Measurements from ENCODE around the gene FBXL16. TPM values are rescaled to one million over a fixed set of nuclear protein-coding genes. Genes with fewer than 3 reads are reported as not detected.
A peak's percentile ranks its signal among the peaks of the same experiment; 100 is the strongest.

The FBXL16 gene
- total and polyA plus RNA-seq, 4 donors = 7.4 to 76.0 (median 43.4) TPM

DNA sequence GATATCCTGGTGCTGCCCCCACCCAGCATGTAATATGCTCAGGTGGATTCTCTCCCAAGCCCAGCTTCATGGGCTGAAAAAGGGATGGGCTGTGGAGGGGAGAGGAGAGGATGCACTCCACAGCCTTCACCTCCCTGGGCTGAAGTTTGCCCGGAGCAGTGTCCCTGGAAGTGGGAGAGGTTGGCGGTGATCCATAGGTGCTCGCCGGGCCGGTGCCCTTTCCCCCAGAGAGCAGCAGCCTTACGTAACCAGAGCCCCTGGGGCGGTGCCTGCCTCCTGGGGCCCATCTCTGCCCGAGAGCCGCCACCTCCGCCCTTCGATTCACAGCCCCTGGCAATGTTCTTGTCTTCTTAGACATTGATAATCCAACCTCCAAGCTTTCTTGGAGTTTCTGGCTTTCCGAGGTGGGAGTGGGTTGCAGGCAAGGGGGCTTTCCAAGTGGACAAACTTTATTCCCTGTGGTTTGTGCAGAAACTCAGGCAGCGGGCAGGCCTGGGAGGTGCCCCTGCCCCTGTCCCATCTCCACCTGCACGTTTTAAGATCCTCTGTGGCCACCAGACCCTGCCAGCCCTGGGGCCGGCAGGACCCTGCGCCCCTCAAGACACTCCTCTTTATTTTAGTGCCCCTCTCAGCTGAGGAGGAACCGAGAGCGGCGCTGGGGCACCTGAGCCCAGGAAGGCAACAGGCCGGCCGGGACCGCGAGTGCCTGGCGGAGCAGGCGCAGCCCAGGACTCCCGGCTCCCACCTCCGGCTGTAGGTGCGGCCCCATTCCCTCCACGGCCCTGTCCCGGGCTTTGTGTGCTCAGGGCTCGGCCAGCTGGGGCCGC, 59.5 kb downstream of the FBXL16 start:
- Histone ChIP-seq H3K36me3 (ENCODE audit: control insufficient read depth, insufficient read depth, low read length) (peaks cover 55% of the 10 kb centered on the region), H3K4me3 (ENCODE audit: low read depth, low read length) (no peak overlapping the region), H3K9me3 (ENCODE audit: control insufficient read depth, insufficient read depth, low read length) (no peaks in the 10 kb centered on the region), H3K27me3 (ENCODE audit: control insufficient read depth, insufficient read depth, low read length) (no peaks in the 10 kb centered on the region), H3K27ac (ENCODE audit: low read depth, low read length) (no peak overlapping the region), H3K4me1 (ENCODE audit: control insufficient read depth, insufficient read depth, low read length) (peaks cover 56% of the 10 kb centered on the region)
- WGBS (ENCODE audit: insufficient coverage) = 79% methylated on average over 30 of the region's 32 CpGs
- DNase-seq (ENCODE audit: low read depth in 4 of 6, low spot score in 6 of 6) = no peak

DNA sequence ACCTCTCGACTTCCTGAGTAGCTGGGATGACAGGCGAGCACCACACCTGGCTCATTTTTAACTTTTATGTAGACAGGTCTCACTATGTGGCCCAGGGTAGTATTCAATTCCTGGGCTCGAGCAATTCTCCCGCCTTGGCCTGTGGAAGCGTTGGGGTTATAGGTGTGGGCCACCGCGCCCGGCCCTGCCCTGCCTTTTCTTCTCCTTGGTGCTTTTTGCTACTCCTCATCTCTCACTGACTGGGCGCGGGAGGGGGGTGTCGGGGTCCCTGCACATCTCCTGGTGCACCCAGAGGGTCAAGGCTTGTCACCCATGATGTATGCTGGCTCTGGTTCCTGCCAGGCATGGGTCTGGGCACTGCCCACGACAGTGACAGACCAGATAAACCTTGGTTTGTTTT, 61.0 kb downstream of the FBXL16 start:
- peaks cover 43% of the 10 kb centered on the region for H3K36me3 ChIP-seq (ENCODE audit: control insufficient read depth, insufficient read depth, low read length)

DNA sequence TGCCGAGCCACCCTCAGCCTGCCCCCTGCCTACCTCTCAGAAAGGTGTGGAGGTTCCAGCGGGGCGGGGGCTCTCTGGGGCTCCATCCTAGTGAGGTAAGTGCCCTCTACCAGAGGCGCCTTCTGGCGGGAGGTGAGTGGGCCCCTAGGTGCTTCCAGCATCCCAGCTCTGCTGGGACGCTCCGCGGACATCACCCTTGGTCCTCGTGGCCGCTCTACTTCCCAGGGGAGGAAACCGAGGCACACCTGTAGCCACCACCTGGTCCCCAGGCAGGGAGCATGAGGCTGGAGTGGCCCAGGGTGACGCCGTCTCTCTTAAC, 62.6 kb downstream of the FBXL16 start:
- DNase-seq (ENCODE audit: low read depth in 4 of 6, low spot score in 6 of 6) = no peak
- Histone ChIP-seq H3K27ac (ENCODE audit: low read depth, low read length) (no peak overlapping the region), H3K27me3 (ENCODE audit: control insufficient read depth, insufficient read depth, low read length) (no peaks in the 10 kb centered on the region), H3K4me1 (ENCODE audit: control insufficient read depth, insufficient read depth, low read length) (peaks cover 47% of the 10 kb centered on the region), H3K36me3 (ENCODE audit: control insufficient read depth, insufficient read depth, low read length) (peaks cover 39% of the 10 kb centered on the region), H3K9me3 (ENCODE audit: control insufficient read depth, insufficient read depth, low read length) (no peaks in the 10 kb centered on the region), H3K4me3 (ENCODE audit: low read depth, low read length) (peak overlapping the region; percentile 42)
- 94% methylated on average over 8 of the region's 13 CpGs for WGBS (ENCODE audit: insufficient coverage)

More for the DNA sequence above, 61.0 kb downstream of the FBXL16 start:
- Histone ChIP-seq H3K27me3 (ENCODE audit: control insufficient read depth, insufficient read depth, low read length) (no peaks in the 10 kb centered on the region), H3K4me3 (ENCODE audit: low read depth, low read length) (no peak overlapping the region), H3K4me1 (ENCODE audit: control insufficient read depth, insufficient read depth, low read length) (peaks cover 53% of the 10 kb centered on the region), H3K27ac (ENCODE audit: low read depth, low read length) (no peak overlapping the region), H3K9me3 (ENCODE audit: control insufficient read depth, insufficient read depth, low read length) (no peaks in the 10 kb centered on the region)
- 94% methylated on average over 12 of the region's 12 CpGs for WGBS (ENCODE audit: insufficient coverage)
- no peak for DNase-seq (ENCODE audit: low read depth in 4 of 6, low spot score in 6 of 6)

Other genes starting within 250 kb of the FBXL16 start
- 10 to 100 TPM in 1 of 2 donors, 1 to 10 TPM in 1; 9.6 to 19.5 TPM for gene CAPN15, start 178.1 kb downstream of the FBXL16 start, total RNA-seq
- 10 to 100 TPM; 36.4 to 43.2 TPM for gene CAPN15, start 178.1 kb downstream of the FBXL16 start, polyA plus RNA-seq (ENCODE audit: insufficient read length in 2 of 2)
- under 1 TPM in 1 of 2 donors, not detected in 1; 0.06 TPM for gene PRR35, start 145.4 kb downstream of the FBXL16 start, total RNA-seq
- under 1 TPM in 1 of 2 donors, not detected in 1; 0.14 TPM for gene PRR35, start 145.4 kb downstream of the FBXL16 start, polyA plus RNA-seq (ENCODE audit: insufficient read length in 2 of 2)
- gene NHLRC4, start 138.8 kb downstream of the FBXL16 start, total RNA-seq = 1 to 10 TPM in 1 of 2 donors, under 1 TPM in 1; 0.89 to 3.5 TPM
- gene NHLRC4, start 138.8 kb downstream of the FBXL16 start, polyA plus RNA-seq (ENCODE audit: insufficient read length in 2 of 2) = 1 to 10 TPM in 1 of 2 donors, under 1 TPM in 1; 0.73 to 1.2 TPM
- gene PIGQ, start 135.8 kb downstream of the FBXL16 start, total RNA-seq = 10 to 100 TPM; 19.1 to 38.1 TPM
- 10 to 100 TPM; 69.4 to 85.7 TPM for gene PIGQ, start 135.8 kb downstream of the FBXL16 start, polyA plus RNA-seq (ENCODE audit: insufficient read length in 2 of 2)
- 10 to 100 TPM; 12.4 to 21.7 TPM for gene RAB40C, start 115.7 kb downstream of the FBXL16 start, total RNA-seq
- 10 to 100 TPM; 38.4 to 45.7 TPM for gene RAB40C, start 115.7 kb downstream of the FBXL16 start, polyA plus RNA-seq (ENCODE audit: insufficient read length in 2 of 2)
- gene WFIKKN1, start 74.8 kb downstream of the FBXL16 start, total RNA-seq = under 1 TPM; 0.30 to 0.44 TPM
- 1 to 10 TPM; 1.1 to 1.4 TPM for gene WFIKKN1, start 74.8 kb downstream of the FBXL16 start, polyA plus RNA-seq (ENCODE audit: insufficient read length in 2 of 2)
- 10 to 100 TPM; 26.8 to 73.3 TPM for gene METTL26, start 69.5 kb downstream of the FBXL16 start, total RNA-seq
- gene METTL26, start 69.5 kb downstream of the FBXL16 start, polyA plus RNA-seq (ENCODE audit: insufficient read length in 2 of 2) = 100 to 1,000 TPM; 119 to 124 TPM
- gene MCRIP2, start 64.0 kb downstream of the FBXL16 start, total RNA-seq = 10 to 100 TPM in 1 of 2 donors, 1 to 10 TPM in 1; 9.1 to 28.1 TPM
- 10 to 100 TPM; 34.8 to 38.7 TPM for gene MCRIP2, start 64.0 kb downstream of the FBXL16 start, polyA plus RNA-seq (ENCODE audit: insufficient read length in 2 of 2)
- 10 to 100 TPM in 1 of 2 donors, 1 to 10 TPM in 1; 8.3 to 31.9 TPM for gene WDR90, start 56.4 kb downstream of the FBXL16 start, total RNA-seq
- gene WDR90, start 56.4 kb downstream of the FBXL16 start, polyA plus RNA-seq (ENCODE audit: insufficient read length in 2 of 2) = 10 to 100 TPM; 46.6 to 63.1 TPM
- gene RHOT2, start 37.7 kb downstream of the FBXL16 start, total RNA-seq = 10 to 100 TPM; 20.7 to 41.1 TPM
- gene RHOT2, start 37.7 kb downstream of the FBXL16 start, polyA plus RNA-seq (ENCODE audit: insufficient read length in 2 of 2) = 100 to 1,000 TPM; 102 to 115 TPM
- gene RHBDL1, start 30.1 kb downstream of the FBXL16 start, total RNA-seq = 1 to 10 TPM; 4.1 to 7.2 TPM
- gene RHBDL1, start 30.1 kb downstream of the FBXL16 start, polyA plus RNA-seq (ENCODE audit: insufficient read length in 2 of 2) = 10 to 100 TPM; 15.5 to 19.1 TPM
- gene STUB1, start 25.4 kb downstream of the FBXL16 start, total RNA-seq = 100 to 1,000 TPM in 1 of 2 donors, 10 to 100 TPM in 1; 59.6 to 110 TPM
- gene STUB1, start 25.4 kb downstream of the FBXL16 start, polyA plus RNA-seq (ENCODE audit: insufficient read length in 2 of 2) = 100 to 1,000 TPM; 170 to 177 TPM
- gene JMJD8, start 21.5 kb downstream of the FBXL16 start, total RNA-seq = 10 to 100 TPM; 24.3 to 42.1 TPM
- gene JMJD8, start 21.5 kb downstream of the FBXL16 start, polyA plus RNA-seq (ENCODE audit: insufficient read length in 2 of 2) = 10 to 100 TPM; 63.3 to 71.9 TPM
- 1 to 10 TPM; 3.1 to 3.5 TPM for gene WDR24, start 15.4 kb downstream of the FBXL16 start, total RNA-seq
- gene WDR24, start 15.4 kb downstream of the FBXL16 start, polyA plus RNA-seq (ENCODE audit: insufficient read length in 2 of 2) = 10 to 100 TPM; 14.6 to 19.5 TPM
- 100 to 1,000 TPM in 1 of 2 donors, 10 to 100 TPM in 1; 75.5 to 238 TPM for gene METRN, start 9.3 kb upstream of the FBXL16 start, total RNA-seq
- gene METRN, start 9.3 kb upstream of the FBXL16 start, polyA plus RNA-seq (ENCODE audit: insufficient read length in 2 of 2) = 100 to 1,000 TPM; 399 to 402 TPM
- 10 to 100 TPM; 11.7 to 42.0 TPM for gene ANTKMT, start 15.3 kb upstream of the FBXL16 start, total RNA-seq
- 10 to 100 TPM; 59.4 to 62.8 TPM for gene ANTKMT, start 15.3 kb upstream of the FBXL16 start, polyA plus RNA-seq (ENCODE audit: insufficient read length in 2 of 2)
- gene CCDC78, start 20.6 kb upstream of the FBXL16 start, total RNA-seq = 1 to 10 TPM in 1 of 2 donors, under 1 TPM in 1; 0.59 to 7.5 TPM
- gene CCDC78, start 20.6 kb upstream of the FBXL16 start, polyA plus RNA-seq (ENCODE audit: insufficient read length in 2 of 2) = 10 to 100 TPM; 13.1 to 16.0 TPM
- 10 to 100 TPM in 1 of 2 donors, 1 to 10 TPM in 1; 7.4 to 15.0 TPM for gene HAGHL, start 21.3 kb upstream of the FBXL16 start, total RNA-seq
- gene HAGHL, start 21.3 kb upstream of the FBXL16 start, polyA plus RNA-seq (ENCODE audit: insufficient read length in 2 of 2) = 10 to 100 TPM; 48.6 to 51.1 TPM
- gene CIAO3, start 35.2 kb upstream of the FBXL16 start, total RNA-seq = 10 to 100 TPM; 29.9 to 47.9 TPM
- gene CIAO3, start 35.2 kb upstream of the FBXL16 start, polyA plus RNA-seq (ENCODE audit: insufficient read length in 2 of 2) = 10 to 100 TPM; 35.1 to 41.5 TPM
- under 1 TPM; 0.40 to 0.83 TPM for gene MSLN, start 54.9 kb upstream of the FBXL16 start, total RNA-seq
- under 1 TPM; 0.24 to 0.57 TPM for gene MSLN, start 54.9 kb upstream of the FBXL16 start, polyA plus RNA-seq (ENCODE audit: insufficient read length in 2 of 2)
- gene RPUSD1, start 82.6 kb upstream of the FBXL16 start, total RNA-seq = 10 to 100 TPM in 1 of 2 donors, 1 to 10 TPM in 1; 9.3 to 14.2 TPM
- 10 to 100 TPM; 23.0 to 23.9 TPM for gene RPUSD1, start 82.6 kb upstream of the FBXL16 start, polyA plus RNA-seq (ENCODE audit: insufficient read length in 2 of 2)
- 10 to 100 TPM in 1 of 2 donors, 1 to 10 TPM in 1; 6.1 to 20.1 TPM for gene CHTF18, start 82.8 kb upstream of the FBXL16 start, total RNA-seq
- gene CHTF18, start 82.8 kb upstream of the FBXL16 start, polyA plus RNA-seq (ENCODE audit: insufficient read length in 2 of 2) = 10 to 100 TPM; 26.6 to 37.1 TPM
- gene GNG13, start 94.9 kb upstream of the FBXL16 start, total RNA-seq = under 1 TPM in 1 of 2 donors, not detected in 1; 0.30 TPM
- gene GNG13, start 94.9 kb upstream of the FBXL16 start, polyA plus RNA-seq (ENCODE audit: insufficient read length in 2 of 2) = 1 to 10 TPM; 1.0 to 1.4 TPM